HG02571 (cell line): Measurements from ENCODE around the gene SOCS6.
"Not testable (repeated sequence)": the region's sequence is repeated elsewhere in the genome, so short reads cannot be mapped to it uniquely, and the experiment has no call there.

Source experiments
- ATAC-seq: cut with Tn5 transposase; IDR thresholded peaks from one replicate; pipeline ENCODE4 v1.9.1; 2021; ENCODE audit warnings: mild to moderate bottlenecking, moderate library complexity; ENCODE audit not compliant: unreplicated experiment

SOCS6 gene

GRCh38 chr18:70288851-70289328, at the start of gene SOCS6:
TSS of gene SOCS6 (plus strand) at chr18:70289045. CDS start at chr18:70324669, 35,624 bp downstream.
- peak; percentile 68 for ATAC-seq

GRCh38 chr18:70243131-70243929, 45.5 kb upstream of the SOCS6 start:
- no peak for ATAC-seq

- ATAC-seq: no peak
Observed at GRCh38 chr18:70246061-70246466, 42.8 kb upstream of the SOCS6 start.

- no peak for ATAC-seq
Observed at GRCh38 chr18:70249118-70249517, 39.7 kb upstream of the SOCS6 start.

GRCh38 chr18:70249861-70250260, 39.0 kb upstream of the SOCS6 start:
- not testable (repeated sequence) for ATAC-seq

- ATAC-seq: no peak
Observed at GRCh38 chr18:70250781-70251180, 38.1 kb upstream of the SOCS6 start.

- no peak for ATAC-seq
Observed at GRCh38 chr18:70256184-70256583, 32.7 kb upstream of the SOCS6 start.

GRCh38 chr18:70256994-70257393, 31.9 kb upstream of the SOCS6 start:
- ATAC-seq: no peak

GRCh38 chr18:70258243-70258642, 30.6 kb upstream of the SOCS6 start:
- ATAC-seq: no peak

GRCh38 chr18:70260683-70261082, 28.2 kb upstream of the SOCS6 start:
- ATAC-seq: no peak

GRCh38 chr18:70261141-70261788, 27.6 kb upstream of the SOCS6 start:
- no peak for ATAC-seq

- no peak for ATAC-seq
Observed at GRCh38 chr18:70263336-70263735, 25.5 kb upstream of the SOCS6 start.

- no peak for ATAC-seq
Observed at GRCh38 chr18:70271742-70272141, 17.1 kb upstream of the SOCS6 start.

GRCh38 chr18:70273021-70273420, 15.8 kb upstream of the SOCS6 start:
- no peak for ATAC-seq

GRCh38 chr18:70276416-70277191, 12.2 kb upstream of the SOCS6 start:
- ATAC-seq: no peak

- ATAC-seq: no peak
Observed at GRCh38 chr18:70279470-70279869, 9.4 kb upstream of the SOCS6 start.

- ATAC-seq: no peak
Observed at GRCh38 chr18:70280007-70280925, 8.6 kb upstream of the SOCS6 start.

GRCh38 chr18:70284976-70285620, 3.7 kb upstream of the SOCS6 start:
- no peak for ATAC-seq

- ATAC-seq: no peak
Observed at GRCh38 chr18:70287731-70288130, 1.1 kb upstream of the SOCS6 start.
